ENCODE data around the gene ABCA9. TPM values are rescaled to one million over a fixed set of nuclear protein-coding genes. Genes with fewer than 3 reads are reported as not detected.

ABCA9 gene
- total and polyA plus RNA-seq, 9 of the 15 experiments (the other 6 are each of a cell fraction or from before 2014, with no cell fraction given) = 0.04 TPM; not detected in 8

- peak; percentile 33 for ATAC-seq
- H3K9me3 ChIP-seq (replicated peaks; ENCODE audit: control insufficient read depth, insufficient read depth, low read depth, low read length) = peaks cover 3% of the 10 kb centered on the region; the same call in 1 of the 2 replicates
- H3K4me2 ChIP-seq (ENCODE audit: insufficient read depth, low read length) = peak overlapping the region; percentile 40
- peaks cover 15% of the 10 kb centered on the region; the same call in 2 of the 3 replicates for H3K79me2 ChIP-seq (ENCODE audit: control insufficient read depth, insufficient read depth, low read length)
- FAIRE-seq = no peak
- no peak for TF ChIP-seq YBX1 (IDR thresholded peaks at IDR 0.05)
- TF ChIP-seq FOXK2 (conservative IDR thresholded peaks at IDR 0.05 in 1 of 2, IDR thresholded peaks at IDR 0.05 in 1 of 2; ENCODE audit: low read depth in 2 of 2) = no peak
- TF ChIP-seq HLTF (IDR thresholded peaks at IDR 0.05) = no peak
- TF ChIP-seq ZNF274 (IDR thresholded peaks at IDR 0.05; ENCODE audit: borderline replicate concordance, low read depth, low read length) = no peak
- TF ChIP-seq ETV5 (CRISPR knock-in tag; IDR thresholded peaks at IDR 0.05; ENCODE audit: low read depth) = no peak
- no peak for TF ChIP-seq HMGN3 (IDR thresholded peaks at IDR 0.05; ENCODE audit: borderline replicate concordance, extremely low read depth, insufficient read length, low read depth, low read length)
- TF ChIP-seq KAT7 (CRISPR knock-in tag; IDR thresholded peaks at IDR 0.05; ENCODE audit: borderline replicate concordance) = no peak
- no peak for TF ChIP-seq MECOM (CRISPR knock-in tag; IDR thresholded peaks at IDR 0.05)
- no peak for TF ChIP-seq XRCC4 (IDR thresholded peaks at IDR 0.05; ENCODE audit: extremely low read depth, insufficient read depth, insufficient read length)
- TF ChIP-seq RNF2 (IDR thresholded peaks at IDR 0.05) = no peak
- TF ChIP-seq ILK (tag; IDR thresholded peaks at IDR 0.05; ENCODE audit: borderline replicate concordance, low read depth) = no peak
- TF ChIP-seq IRF9 (tag; IDR thresholded peaks at IDR 0.05) = peak; percentile 62; the same call in 1 of the 2 replicates
- TF ChIP-seq CC2D1A (IDR thresholded peaks at IDR 0.05) = no peak
- no peak for TF ChIP-seq KDM5B (IDR thresholded peaks at IDR 0.05; ENCODE audit: insufficient replicate concordance, low read depth, low read length)
- TF ChIP-seq CEBPB (tag; IDR thresholded peaks at IDR 0.05) = peak; percentile 97
- no peak for TF ChIP-seq SRSF7 (optimal IDR thresholded peaks at IDR 0.05; ENCODE audit: low read depth, low read length)
- TF ChIP-seq POLR2G (IDR thresholded peaks at IDR 0.05; ENCODE audit: low read depth, low read length) = no peak
- no peak for TF ChIP-seq FOXM1 (IDR thresholded peaks at IDR 0.05; ENCODE audit: low read depth)
- TF ChIP-seq FOXM1 (CRISPR knock-in tag; IDR thresholded peaks at IDR 0.05; ENCODE audit: low read depth) = no peak
- TF ChIP-seq CEBPG (CRISPR knock-in tag; IDR thresholded peaks at IDR 0.05) = no peak
- peak; percentile 82 to 98 for TF ChIP-seq CEBPG (tag; conservative IDR thresholded peaks at IDR 0.05 in 1 of 2, IDR thresholded peaks at IDR 0.05 in 1 of 2)
- no peaks in the 10 kb centered on the region for H4K20me1 ChIP-seq (replicated peaks; ENCODE audit: control insufficient read depth, insufficient read depth, low read length)
- ChIA-PET CTCF (ENCODE audit: low intra/inter-chr PET ratio) (no interaction called here), POLR2A (interaction anchor here (1.0 kb wide), 1 partner anchor 43 kb away, joined by 4 read pairs; no protein-coding TSS in a partner anchor)
- intact Hi-C loops (cut with micrococcal nuclease) (no loop called here), in situ Hi-C loops (cut with MboI) (loop anchor here (25.0 kb wide), 1 partner anchor 283 kb away; the partner anchor contains the start of gene ABCA10)
- H3K27ac ChIP-seq (ENCODE audit: extremely low read depth, low read depth, low read length) = peak overlapping the region; percentile 62; the same call in 1 of the 3 replicates
- peaks cover 0 to 12% of the 10 kb centered on the region in 2 experiments; a peak in 3 of 5 replicates for H3K4me1 ChIP-seq (replicated peaks in 1 of 2; ENCODE audit: control insufficient read depth in 2 of 2, insufficient read depth in 2 of 2, low read length in 2 of 2)
- peak overlapping the region; percentile 92 for H2AFZ ChIP-seq (ENCODE audit: low read depth, low read length)
- no peaks in the 10 kb centered on the region for H3K36me3 ChIP-seq (ENCODE audit: control insufficient read depth, insufficient read depth, low read length)
- BruUV-seq (replicated peaks) = no TSS peak
- no peaks in the 10 kb centered on the region for H3K27me3 ChIP-seq (ENCODE audit: control insufficient read depth in 2 of 2, insufficient read depth in 2 of 2, low read length in 2 of 2)
- no peaks in the 10 kb centered on the region for H3K9me1 ChIP-seq (ENCODE audit: control insufficient read depth, insufficient read depth, low read length)
- DNase-seq (ENCODE audit: extremely low read depth in 1 of 4, low spot score in 3 of 4) = no peak
- peak overlapping the region; percentile 34 for H3K4me3 ChIP-seq
- 18% methylated on average over 4 of the region's 4 CpGs for WGBS (ENCODE audit: insufficient coverage, low coverage, missing lambda C conversion rate)
- H3K9ac ChIP-seq (ENCODE audit: insufficient read depth in 1 of 2, low read depth in 2 of 2, low read length in 2 of 2) = peak overlapping the region in 1 of 2 experiments; percentile 73; a peak in 2 of 4 replicates
These were observed 106.4 kb downstream of the ABCA9 start for GRCh38 chr17:68954146-68954896.
